NB4 (cell line): ENCODE results near the gene KDM4B.

ENCODE experiments used
- DNase-seq: peaks from one replicate; pipeline ENCODE4 v3.0.0; 2010; ENCODE audit warnings: low read depth
- H3K4me3 ChIP-seq: one replicate; pipeline ENCODE4 v1.5.1; 2011; ENCODE audit warnings: mild to moderate bottlenecking, low read depth, low read length, moderate library complexity
- TF ChIP-seq, protein P1 (sequence below): IDR thresholded peaks from 2 replicates; pipeline ENCODE4 v1.6.1; 2011; ENCODE audit warnings: low read depth, low read length

Gene KDM4B

DNA sequence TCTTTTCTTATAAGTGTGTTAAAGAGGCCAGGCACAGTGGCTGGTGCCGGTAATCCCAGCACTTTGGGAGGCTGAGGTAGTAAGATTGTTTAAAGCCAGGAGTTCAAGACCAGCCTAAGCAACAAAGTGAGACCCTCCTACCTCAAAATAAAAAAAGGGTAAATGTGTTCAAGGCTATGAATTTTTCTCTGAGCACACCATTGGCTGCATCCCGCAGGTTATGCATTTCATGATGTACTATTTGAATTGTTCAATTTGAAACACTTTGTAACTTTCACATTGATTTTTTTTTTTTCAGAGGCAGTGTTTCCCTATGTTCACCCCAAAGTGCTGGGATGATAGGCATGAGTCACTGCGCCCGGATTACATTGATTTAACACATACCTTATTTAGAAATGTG is 233.6 kb downstream of the KDM4B start:
- TF ChIP-seq, protein P1, sequence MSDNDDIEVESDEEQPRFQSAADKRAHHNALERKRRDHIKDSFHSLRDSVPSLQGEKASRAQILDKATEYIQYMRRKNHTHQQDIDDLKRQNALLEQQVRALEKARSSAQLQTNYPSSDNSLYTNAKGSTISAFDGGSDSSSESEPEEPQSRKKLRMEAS: no peak

More for the DNA sequence above, 233.6 kb downstream of the KDM4B start:
- H3K4me3 ChIP-seq: no peak overlapping the region
- DNase-seq: no peak
